Gastroesophageal sphincter (tissue), 4 donors: ENCODE measurements around the gene CUX1. TPM values are rescaled to one million over a fixed set of nuclear protein-coding genes. Genes with fewer than 3 reads are reported as not detected.

Experiments
- ATAC-seq: fragments of 150-250 bp; one replicate; pipeline ENCODE4 v1.9.1; 2016; ENCODE audit warnings: mild to moderate bottlenecking, moderate library complexity
- H3K27ac ChIP-seq, 4 donors: fragments of 200-600 bp; sonication (generic) in 3 of 4; 1 replicate in 3 of 4; 2 replicates in 1 of 4; pipeline ENCODE4 v1.5.1; 2016 to 2019
- H3K27me3 ChIP-seq: fragments of 200-600 bp; sonication (generic); one replicate; pipeline ENCODE4 v1.5.1; 2019
- H3K36me3 ChIP-seq, 2 donors: fragments of 200-600 bp; sonication (generic); one replicate each; pipeline ENCODE4 v1.5.1; 2019; ENCODE audit warnings: control low read depth in 1 of 2
- H3K4me1 ChIP-seq, 3 donors: fragments of 200-600 bp; sonication (generic); 1 replicate in 2 of 3; 2 replicates in 1 of 3; pipeline ENCODE4 v1.5.1; 2016 to 2019; ENCODE audit warnings: control low read depth in 2 of 3
- H3K4me3 ChIP-seq, 2 donors: fragments of 200-600 bp; sonication (generic); one replicate each; pipeline ENCODE4 v1.5.1; 2019; ENCODE audit warnings: mild to moderate bottlenecking in 1 of 2, moderate library complexity in 1 of 2
- H3K9me3 ChIP-seq, 3 donors: fragments of 200-600 bp; sonication (generic); one replicate each; pipeline ENCODE4 v1.5.1; 2017 to 2019; ENCODE audit warnings: control low read depth in 2 of 3
- EP300 ChIP-seq: sonication (generic); formaldehyde crosslinking; IDR thresholded peaks from one replicate; pipeline ENCODE4 v1.6.1; 2017; ENCODE audit warnings: antibody characterized with exemption, mild to moderate bottlenecking
- POLR2A ChIP-seq, 2 donors: fragments of 450-650 bp; IDR thresholded peaks; one replicate each; pipeline ENCODE4 v1.6.1; 2017; ENCODE audit warnings: antibody characterized with exemption in 2 of 2, mild to moderate bottlenecking in 2 of 2, moderate library complexity in 1 of 2
- POLR2AphosphoS5 ChIP-seq: sonication (generic); formaldehyde crosslinking; IDR thresholded peaks from one replicate; pipeline ENCODE4 v1.6.1; 2017; ENCODE audit warnings: antibody characterized with exemption
- WGBS, 2 donors: methylation state at CpG; one replicate each; pipeline ENCODE4 v1.1.5; 2018; ENCODE audit warnings: low coverage in 1 of 2; 5-methylcytosine and 5-hydroxymethylcytosine counted together
- total RNA-seq, 4 donors: library from RNA; depleted of rRNA; stranded (reverse); fragments of >200 nt; gene quantifications; one replicate each; pipeline ENCODE4 v1.1.0, GENCODE V29; 2016
- TF ChIP-seq, protein P1 (sequence below), 4 experiments: fragments of 200-600 bp in 2 of 4; fragments of 450-650 bp in 2 of 4; sonication (generic) in 1 of 4; IDR thresholded peaks; one replicate each; pipeline ENCODE4 v1.5.1; 2017 to 2019; ENCODE audit warnings: antibody characterized with exemption in 4 of 4, mild to moderate bottlenecking in 2 of 4, moderate library complexity in 2 of 4

Gene CUX1
- total RNA-seq, 4 donors from 2014 or later, result 84.4 to 134 (median 110) TPM

DNA sequence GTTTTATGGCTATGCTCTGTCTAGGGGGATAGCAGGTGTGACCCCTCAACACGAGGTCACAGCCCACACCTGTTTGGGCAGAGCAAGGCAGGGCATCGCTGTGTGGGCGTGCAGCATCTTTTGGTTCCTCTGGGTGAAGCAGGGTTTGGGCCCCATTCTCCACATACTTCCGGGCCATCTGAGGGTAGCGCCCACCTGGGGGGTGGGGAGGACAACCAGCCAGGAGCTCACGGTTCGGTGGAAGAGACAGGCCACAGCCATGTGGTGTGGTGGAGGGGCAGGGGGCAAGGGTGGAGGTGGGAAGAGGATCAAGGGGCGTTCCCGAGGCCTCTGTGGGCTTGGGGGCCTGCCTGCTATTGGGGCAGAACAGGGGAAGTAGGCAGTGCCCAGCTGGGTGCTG is 471.6 kb downstream of the CUX1 start:
- WGBS, 2 donors, result no CpG with 5 or more reads among the region's 9 CpGs
- Histone ChIP-seq H3K9me3 (no peaks in the 10 kb centered on the region), H3K36me3 (no peaks in the 10 kb centered on the region), H3K4me3 (no peak overlapping the region), H3K27ac (no peak overlapping the region), H3K4me1 (peaks cover 0 to 44% (median 12%) of the 10 kb centered on the region in 3 donors), H3K27me3 (peaks cover 32% of the 10 kb centered on the region)
- ATAC-seq, result no peak
- TF ChIP-seq, protein P1, sequence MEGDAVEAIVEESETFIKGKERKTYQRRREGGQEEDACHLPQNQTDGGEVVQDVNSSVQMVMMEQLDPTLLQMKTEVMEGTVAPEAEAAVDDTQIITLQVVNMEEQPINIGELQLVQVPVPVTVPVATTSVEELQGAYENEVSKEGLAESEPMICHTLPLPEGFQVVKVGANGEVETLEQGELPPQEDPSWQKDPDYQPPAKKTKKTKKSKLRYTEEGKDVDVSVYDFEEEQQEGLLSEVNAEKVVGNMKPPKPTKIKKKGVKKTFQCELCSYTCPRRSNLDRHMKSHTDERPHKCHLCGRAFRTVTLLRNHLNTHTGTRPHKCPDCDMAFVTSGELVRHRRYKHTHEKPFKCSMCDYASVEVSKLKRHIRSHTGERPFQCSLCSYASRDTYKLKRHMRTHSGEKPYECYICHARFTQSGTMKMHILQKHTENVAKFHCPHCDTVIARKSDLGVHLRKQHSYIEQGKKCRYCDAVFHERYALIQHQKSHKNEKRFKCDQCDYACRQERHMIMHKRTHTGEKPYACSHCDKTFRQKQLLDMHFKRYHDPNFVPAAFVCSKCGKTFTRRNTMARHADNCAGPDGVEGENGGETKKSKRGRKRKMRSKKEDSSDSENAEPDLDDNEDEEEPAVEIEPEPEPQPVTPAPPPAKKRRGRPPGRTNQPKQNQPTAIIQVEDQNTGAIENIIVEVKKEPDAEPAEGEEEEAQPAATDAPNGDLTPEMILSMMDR (IDR thresholded peaks at IDR 0.05), result no peak
- TF ChIP-seq POLR2A (IDR thresholded peaks at IDR 0.05) (no peak), POLR2AphosphoS5 (no peak), EP300 (no peak)

DNA sequence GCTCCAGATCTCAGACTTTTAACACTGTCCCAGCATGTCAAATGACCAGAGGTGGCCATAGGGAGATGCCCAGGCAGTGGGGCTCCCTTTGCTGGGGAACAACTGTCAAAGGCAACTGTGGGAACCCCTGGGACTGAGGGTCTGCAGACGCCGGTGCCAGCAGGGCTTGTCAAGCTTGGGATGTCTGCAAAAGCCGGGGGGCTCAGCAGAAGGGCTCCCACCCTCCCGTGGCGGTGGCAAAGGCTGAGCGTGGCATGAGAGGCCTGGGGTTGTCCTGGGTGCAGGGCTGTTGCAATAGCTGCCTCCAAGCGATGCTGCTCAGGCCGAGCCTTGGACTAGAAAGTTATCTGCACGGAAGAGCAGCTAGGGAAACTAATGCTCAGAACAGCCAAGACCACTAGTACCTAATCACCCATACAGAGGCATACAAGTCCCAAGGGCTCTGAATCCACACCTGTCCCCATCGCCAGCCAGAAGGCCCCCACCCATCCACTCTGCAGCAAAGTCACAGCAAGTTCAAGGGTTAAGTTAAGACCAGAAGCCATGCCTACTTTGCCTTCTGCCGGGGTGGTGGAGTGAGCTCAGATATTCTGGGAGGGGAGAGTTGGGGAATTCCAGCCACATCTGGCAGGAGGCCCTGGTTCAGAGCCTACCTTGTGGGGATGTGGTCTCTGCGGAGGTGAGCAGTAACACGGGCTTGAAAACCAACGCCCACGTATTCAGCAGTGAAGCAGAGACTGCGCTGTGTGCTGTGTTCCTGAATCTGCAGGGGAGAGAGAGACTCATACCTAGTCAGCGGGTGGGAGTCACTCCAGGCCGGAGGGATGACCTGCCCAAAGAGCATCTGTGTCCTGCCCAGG is 473.9 kb downstream of the CUX1 start:
- 51 to 85% methylated on average over 4 to 7 of the region's 18 CpGs for WGBS, 2 donors
- Histone ChIP-seq H3K27ac (no peak overlapping the region), H3K36me3 (no peaks in the 10 kb centered on the region), H3K4me3 (no peak overlapping the region), H3K27me3 (peaks cover 32% of the 10 kb centered on the region), H3K4me1 (peaks cover 0 to 30% (median 5%) of the 10 kb centered on the region in 3 donors), H3K9me3 (no peaks in the 10 kb centered on the region)
- ATAC-seq, result no peak
- TF ChIP-seq POLR2A (IDR thresholded peaks at IDR 0.05) (no peak), POLR2AphosphoS5 (no peak), EP300 (no peak)
- TF ChIP-seq, protein P1 (IDR thresholded peaks at IDR 0.05), result no peak

DNA sequence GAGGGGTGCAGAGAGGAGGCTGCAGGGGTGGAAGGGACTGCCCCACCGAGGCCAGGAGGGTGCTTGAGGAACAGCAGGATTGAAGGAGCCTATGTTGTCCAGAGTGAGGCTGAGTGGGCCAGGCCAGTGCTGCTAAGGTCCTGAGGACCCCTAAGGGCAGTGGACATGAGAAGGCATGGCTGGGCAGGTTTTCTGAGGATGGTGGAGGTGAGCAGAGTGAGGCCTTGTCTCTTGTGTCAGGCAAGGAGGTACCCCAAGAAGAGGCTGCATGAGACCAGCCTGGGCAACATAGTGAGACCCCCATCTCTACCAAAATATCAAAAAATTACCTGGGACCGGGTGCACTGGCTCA is 474.5 kb downstream of the CUX1 start:
- Histone ChIP-seq H3K4me3 (no peak overlapping the region), H3K4me1 (peaks cover 0 to 27% (median 5%) of the 10 kb centered on the region in 3 donors), H3K27ac (no peak overlapping the region), H3K27me3 (peaks cover 32% of the 10 kb centered on the region), H3K36me3 (no peaks in the 10 kb centered on the region), H3K9me3 (no peaks in the 10 kb centered on the region)
- TF ChIP-seq POLR2AphosphoS5, result no peak
- TF ChIP-seq, protein P1 (IDR thresholded peaks at IDR 0.05), result no peak
- TF ChIP-seq EP300, result no peak
- TF ChIP-seq POLR2A (IDR thresholded peaks at IDR 0.05), result no peak
- 73 to 82% methylated on average over 2 of the region's 2 CpGs for WGBS, 2 donors
- no peak for ATAC-seq

DNA sequence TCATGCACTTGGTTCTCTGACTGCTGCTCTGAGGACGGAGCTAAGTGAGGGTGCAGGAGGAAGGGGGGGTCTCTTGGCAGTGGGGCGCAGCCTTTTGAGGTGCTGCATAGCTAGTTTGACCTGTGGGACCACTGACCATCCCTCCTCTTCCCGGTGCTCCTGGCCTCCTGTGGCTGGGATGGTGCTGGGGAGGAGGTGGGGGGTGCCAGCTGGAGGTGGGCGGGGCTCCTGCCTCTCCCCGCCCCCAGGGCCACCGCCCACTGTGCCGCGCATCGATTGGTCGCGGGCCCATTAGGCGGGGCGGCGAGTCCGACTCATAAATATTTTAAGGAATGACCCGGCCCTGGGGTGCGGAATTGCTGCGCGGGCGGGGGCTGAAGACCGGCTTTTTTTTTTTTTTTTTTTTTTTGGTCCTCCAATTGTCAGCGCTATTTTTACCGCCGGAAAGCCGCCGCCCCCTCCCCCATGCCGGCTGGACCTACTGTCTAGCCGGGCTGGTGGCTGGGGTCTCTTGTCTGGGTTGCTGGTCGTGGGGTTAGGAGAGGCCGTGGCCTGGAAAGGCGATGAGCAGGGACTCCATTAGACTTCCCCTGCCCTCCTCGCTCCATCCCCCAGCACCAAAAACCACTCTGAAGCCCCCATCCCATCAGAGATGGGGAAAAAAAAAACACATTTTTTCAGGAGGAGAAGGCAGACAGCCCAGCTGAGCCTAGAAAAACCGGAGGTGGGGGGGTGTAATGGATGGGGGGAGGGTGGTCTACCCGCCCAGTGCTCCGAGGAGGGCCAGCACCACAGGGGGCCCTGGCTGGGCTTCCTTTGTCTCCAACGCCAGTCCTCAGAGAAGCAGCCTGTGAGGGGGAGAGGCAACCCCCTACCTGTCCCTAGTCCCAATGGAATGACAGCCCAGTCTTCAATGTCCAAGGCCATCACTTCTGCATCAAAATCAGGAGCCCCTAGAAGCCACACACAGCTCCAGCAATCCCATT is 475.7 kb downstream of the CUX1 start:
- TF ChIP-seq POLR2AphosphoS5 (no peak), POLR2A (IDR thresholded peaks at IDR 0.05) (no peak), EP300 (no peak)
- TF ChIP-seq, protein P1 (IDR thresholded peaks at IDR 0.05), result no peak
- Histone ChIP-seq H3K4me1 (peaks cover 0 to 15% (median 1%) of the 10 kb centered on the region in 3 donors), H3K27me3 (peaks cover 36% of the 10 kb centered on the region), H3K36me3 (no peaks in the 10 kb centered on the region), H3K27ac (no peak overlapping the region), H3K4me3 (no peak overlapping the region), H3K9me3 (no peaks in the 10 kb centered on the region)
- WGBS, 2 donors, result 0 to 20% methylated on average over 1 of the region's 36 CpGs
- no peak for ATAC-seq
